OCI-LY3 (cell line): ENCODE data around the gene CD79A.

Experiments
- EZH2phosphoT487 ChIP-seq: fragments of 200-600 bp; shearing (Covaris generic); IDR thresholded peaks from 2 replicates; pipeline ENCODE4 v1.6.1; 2018; ENCODE audit warnings: antibody characterized with exemption, mixed run types, low read depth
- TF ChIP-seq, protein P1 (sequence below): fragments of 200-600, 300-600 bp; sonication (generic); IDR thresholded peaks from 2 replicates; pipeline ENCODE4 v1.5.1; 2014; ENCODE audit warnings: antibody characterized with exemption, low read length, low read depth

DNA sequence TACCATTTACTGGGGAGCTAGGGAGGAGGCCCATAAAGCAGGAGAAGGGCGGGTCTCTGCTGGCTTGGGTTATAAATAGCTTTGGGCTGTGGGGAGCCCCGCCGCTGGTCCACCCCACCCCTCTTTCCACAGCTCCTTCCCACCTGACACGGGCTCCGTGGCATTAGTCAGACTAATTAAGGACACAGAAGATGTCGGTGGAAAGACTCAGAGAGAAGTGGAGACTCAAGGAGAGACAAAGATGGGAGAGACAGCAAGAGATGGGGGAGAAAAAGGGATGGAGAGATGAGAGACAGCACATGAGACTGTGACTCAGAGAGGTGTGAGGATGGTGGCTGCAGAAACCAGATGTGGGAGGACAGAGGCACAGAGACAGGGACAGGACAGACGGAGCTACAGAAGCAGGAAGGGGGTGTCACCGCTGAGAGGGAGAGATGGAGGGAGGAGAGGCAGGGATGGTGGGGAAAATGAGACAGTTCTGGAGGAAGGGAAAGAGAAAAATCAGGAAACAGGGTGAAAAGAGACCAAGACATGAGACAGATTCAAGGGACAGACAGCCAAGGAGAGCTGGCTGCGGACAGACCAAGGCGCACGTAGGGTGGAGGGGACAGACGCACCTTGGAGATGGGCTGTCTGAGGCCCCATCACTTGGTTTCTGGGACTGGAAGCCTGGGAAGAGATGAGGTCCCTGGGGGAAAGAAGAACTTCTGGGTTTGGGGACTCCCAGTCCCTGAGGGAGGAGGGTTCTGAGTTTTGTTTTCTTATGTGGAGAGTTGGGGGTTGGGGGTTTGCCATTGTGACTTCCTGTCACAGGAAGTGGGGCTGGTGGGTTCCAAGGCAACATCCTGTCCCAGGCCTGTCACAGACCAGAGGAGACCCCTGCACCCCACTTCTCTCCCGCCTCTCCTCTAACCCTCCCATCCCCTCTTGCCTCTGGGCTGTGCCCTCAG, 10.0 kb downstream of the CD79A start:
- TF ChIP-seq, protein P1, sequence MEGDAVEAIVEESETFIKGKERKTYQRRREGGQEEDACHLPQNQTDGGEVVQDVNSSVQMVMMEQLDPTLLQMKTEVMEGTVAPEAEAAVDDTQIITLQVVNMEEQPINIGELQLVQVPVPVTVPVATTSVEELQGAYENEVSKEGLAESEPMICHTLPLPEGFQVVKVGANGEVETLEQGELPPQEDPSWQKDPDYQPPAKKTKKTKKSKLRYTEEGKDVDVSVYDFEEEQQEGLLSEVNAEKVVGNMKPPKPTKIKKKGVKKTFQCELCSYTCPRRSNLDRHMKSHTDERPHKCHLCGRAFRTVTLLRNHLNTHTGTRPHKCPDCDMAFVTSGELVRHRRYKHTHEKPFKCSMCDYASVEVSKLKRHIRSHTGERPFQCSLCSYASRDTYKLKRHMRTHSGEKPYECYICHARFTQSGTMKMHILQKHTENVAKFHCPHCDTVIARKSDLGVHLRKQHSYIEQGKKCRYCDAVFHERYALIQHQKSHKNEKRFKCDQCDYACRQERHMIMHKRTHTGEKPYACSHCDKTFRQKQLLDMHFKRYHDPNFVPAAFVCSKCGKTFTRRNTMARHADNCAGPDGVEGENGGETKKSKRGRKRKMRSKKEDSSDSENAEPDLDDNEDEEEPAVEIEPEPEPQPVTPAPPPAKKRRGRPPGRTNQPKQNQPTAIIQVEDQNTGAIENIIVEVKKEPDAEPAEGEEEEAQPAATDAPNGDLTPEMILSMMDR = no peak
- no peak for TF ChIP-seq EZH2phosphoT487
